ENCODE results near the gene KSR1.

GRCh38 chr17:27450416-27450815 is 5.8 kb upstream of the KSR1 start:
- no peak for TF ChIP-seq POLR2A (IDR thresholded peaks at IDR 0.05)
- no peak for TF ChIP-seq CTCF (IDR thresholded peaks at IDR 0.05)

All from Peyer's patch (tissue), 4 donors.